ENCODE data around the gene ROGDI.
A peak's percentile ranks its signal among the peaks of the same experiment; 100 is the strongest.

ROGDI gene

GRCh38 chr16:4796982-4797804, 5.2 kb downstream of the ROGDI start:
- Histone ChIP-seq H3K9me3 (no peaks in the 10 kb centered on the region), H3K4me1 (peaks cover 11% of the 10 kb centered on the region), H3K4me3 (ENCODE audit: low read depth, low read length) (no peak overlapping the region), H3K27me3 (no peaks in the 10 kb centered on the region), H3K36me3 (peaks cover 5% of the 10 kb centered on the region)
- DNase-seq, result no peak
- TF ChIP-seq CTCF (IDR thresholded peaks at IDR 0.05; ENCODE audit: low read depth, low read length), result no peak

- Histone ChIP-seq H3K4me1 (peaks cover 11% of the 10 kb centered on the region), H3K36me3 (peaks cover 5% of the 10 kb centered on the region), H3K27me3 (no peaks in the 10 kb centered on the region), H3K4me3 (ENCODE audit: low read depth, low read length) (no peak overlapping the region), H3K9me3 (no peaks in the 10 kb centered on the region)
- no peak for DNase-seq
- no peak for TF ChIP-seq CTCF (IDR thresholded peaks at IDR 0.05; ENCODE audit: low read depth, low read length)
These were observed 6.4 kb downstream of the ROGDI start for GRCh38 chr16:4795828-4796572.

GRCh38 chr16:4795181-4795827, 7.1 kb downstream of the ROGDI start, which contains the start of gene SMIM22:
SMIM22 (plus strand) TSS chr16:4795369; CDS start chr16:4795735, 366 bp downstream.
- no peak within 1 kb of the TSS for H3K4me3 ChIP-seq (ENCODE audit: low read depth, low read length)
- DNase-seq, result peak; percentile 64
- no peaks in the 10 kb centered on the region for H3K27me3 ChIP-seq
- no peak for TF ChIP-seq CTCF (IDR thresholded peaks at IDR 0.05; ENCODE audit: low read depth, low read length)
- H3K36me3 ChIP-seq, result peaks cover 5% of the 10 kb centered on the region
- peaks cover 5% of the 10 kb centered on the region for H3K4me1 ChIP-seq
- no peaks in the 10 kb centered on the region for H3K9me3 ChIP-seq

- TF ChIP-seq CTCF (IDR thresholded peaks at IDR 0.05; ENCODE audit: low read depth, low read length), result no peak
- no peaks in the 10 kb centered on the region for H3K27me3 ChIP-seq
- peaks cover 4% of the 10 kb centered on the region; the same call in 1 of the 2 replicates for H3K4me1 ChIP-seq
- H3K36me3 ChIP-seq, result no peaks in the 10 kb centered on the region
- H3K9me3 ChIP-seq, result no peaks in the 10 kb centered on the region
- no peak overlapping the region for H3K4me3 ChIP-seq (ENCODE audit: low read depth, low read length)
- no peak for DNase-seq
These were observed 9.4 kb downstream of the ROGDI start for GRCh38 chr16:4792951-4793513.

GRCh38 chr16:4790871-4791270, 11.6 kb downstream of the ROGDI start:
- no peaks in the 10 kb centered on the region for H3K36me3 ChIP-seq
- no peak for DNase-seq
- H3K27me3 ChIP-seq, result no peaks in the 10 kb centered on the region
- peaks cover 4% of the 10 kb centered on the region; the same call in 1 of the 2 replicates for H3K4me1 ChIP-seq
- H3K9me3 ChIP-seq, result no peaks in the 10 kb centered on the region
- H3K4me3 ChIP-seq (ENCODE audit: low read depth, low read length), result no peak overlapping the region
- TF ChIP-seq CTCF (IDR thresholded peaks at IDR 0.05; ENCODE audit: low read depth, low read length), result no peak

Data from BE2C (cell line).